GM19324 (cell line): ENCODE results near the gene UGT1A5.

Source experiments
- ATAC-seq: cut with Tn5 transposase; IDR thresholded peaks from one replicate; pipeline ENCODE4 v1.9.1; 2021; ENCODE audit warnings: mild to moderate bottlenecking, moderate library complexity; ENCODE audit not compliant: unreplicated experiment, low FRiP score

UGT1A5 gene

DNA sequence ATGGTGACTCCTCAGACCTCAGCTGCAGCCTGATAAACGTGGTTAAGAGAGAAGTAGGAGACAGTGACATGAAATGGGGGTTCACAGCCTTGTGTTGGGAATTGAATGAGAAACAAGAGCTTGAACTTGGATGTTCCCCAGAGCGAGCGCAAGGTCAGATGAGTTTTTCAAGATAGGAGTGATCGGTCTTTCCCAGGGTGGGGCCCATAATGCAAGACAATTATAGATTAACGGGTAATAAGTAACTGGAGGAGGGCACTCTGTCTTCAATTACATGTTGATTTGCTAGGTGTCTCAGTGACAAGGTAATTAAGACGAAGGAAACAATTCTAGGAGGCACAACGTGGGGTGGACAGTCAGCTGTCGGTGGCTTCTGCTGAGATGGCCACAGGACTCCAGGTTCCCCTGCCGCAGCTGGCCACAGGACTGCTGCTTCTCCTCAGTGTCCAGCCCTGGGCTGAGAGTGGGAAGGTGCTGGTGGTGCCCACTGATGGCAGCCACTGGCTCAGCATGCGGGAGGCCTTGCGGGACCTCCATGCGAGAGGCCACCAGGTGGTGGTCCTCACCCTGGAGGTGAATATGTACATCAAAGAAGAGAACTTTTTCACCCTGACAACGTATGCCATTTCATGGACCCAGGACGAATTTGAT lies at the start of gene UGT1A5:
TSS of gene UGT1A5 (plus strand) at position 297 of the 651 bp plus-strand sequence. CDS start at position 382, 85 bp downstream.
- ATAC-seq = no peak

DNA sequence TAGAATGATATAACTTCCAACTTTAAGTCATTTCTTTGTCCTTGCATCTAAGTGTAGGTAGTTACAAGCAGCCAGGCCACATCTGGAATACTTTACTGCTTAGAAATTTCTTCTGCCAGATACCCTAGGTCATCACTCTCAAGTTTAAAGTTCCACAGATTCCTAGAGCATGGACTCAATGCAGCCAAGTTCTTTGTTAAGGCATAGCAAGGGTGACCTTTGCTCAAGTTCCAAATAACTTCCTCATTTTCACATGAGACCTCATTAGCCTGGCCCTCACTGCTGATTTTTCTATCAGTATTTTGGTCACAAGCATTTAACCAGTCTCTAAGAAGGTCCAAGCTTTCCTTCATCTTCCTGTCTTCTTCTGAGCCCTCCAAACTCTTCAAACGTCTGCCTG lies 48.8 kb upstream of the UGT1A5 start:
- no peak for ATAC-seq

DNA sequence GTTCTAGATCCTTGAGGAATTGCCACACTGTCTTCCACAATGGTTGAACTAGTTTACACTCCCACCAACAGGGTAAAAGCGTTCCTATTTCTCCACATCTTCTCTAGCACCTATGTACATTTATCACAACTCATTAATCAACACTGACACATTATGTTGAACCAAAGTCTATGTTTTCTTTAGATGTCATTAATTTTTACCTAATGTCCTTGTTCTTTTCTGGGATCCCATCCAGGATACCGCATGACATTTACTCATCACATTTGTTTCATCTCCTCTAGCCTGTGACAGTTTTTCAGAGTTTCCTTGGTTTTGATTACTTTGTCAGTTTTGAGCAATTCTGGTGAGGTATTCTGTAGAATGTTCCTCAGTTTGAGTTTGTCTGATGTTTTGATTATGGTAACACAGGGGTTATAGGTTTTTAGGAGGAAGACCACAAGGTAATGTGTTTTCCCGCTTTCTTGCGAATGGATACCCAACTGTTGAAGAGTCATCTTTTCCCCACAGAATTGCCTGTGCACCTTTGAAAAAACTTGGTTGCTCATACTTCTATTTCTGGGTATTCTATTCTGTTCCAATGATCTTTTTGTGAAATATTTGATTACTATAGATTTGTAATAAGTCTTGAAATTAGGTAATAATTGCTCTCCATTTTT lies 44.0 kb upstream of the UGT1A5 start:
- ATAC-seq = no peak

DNA sequence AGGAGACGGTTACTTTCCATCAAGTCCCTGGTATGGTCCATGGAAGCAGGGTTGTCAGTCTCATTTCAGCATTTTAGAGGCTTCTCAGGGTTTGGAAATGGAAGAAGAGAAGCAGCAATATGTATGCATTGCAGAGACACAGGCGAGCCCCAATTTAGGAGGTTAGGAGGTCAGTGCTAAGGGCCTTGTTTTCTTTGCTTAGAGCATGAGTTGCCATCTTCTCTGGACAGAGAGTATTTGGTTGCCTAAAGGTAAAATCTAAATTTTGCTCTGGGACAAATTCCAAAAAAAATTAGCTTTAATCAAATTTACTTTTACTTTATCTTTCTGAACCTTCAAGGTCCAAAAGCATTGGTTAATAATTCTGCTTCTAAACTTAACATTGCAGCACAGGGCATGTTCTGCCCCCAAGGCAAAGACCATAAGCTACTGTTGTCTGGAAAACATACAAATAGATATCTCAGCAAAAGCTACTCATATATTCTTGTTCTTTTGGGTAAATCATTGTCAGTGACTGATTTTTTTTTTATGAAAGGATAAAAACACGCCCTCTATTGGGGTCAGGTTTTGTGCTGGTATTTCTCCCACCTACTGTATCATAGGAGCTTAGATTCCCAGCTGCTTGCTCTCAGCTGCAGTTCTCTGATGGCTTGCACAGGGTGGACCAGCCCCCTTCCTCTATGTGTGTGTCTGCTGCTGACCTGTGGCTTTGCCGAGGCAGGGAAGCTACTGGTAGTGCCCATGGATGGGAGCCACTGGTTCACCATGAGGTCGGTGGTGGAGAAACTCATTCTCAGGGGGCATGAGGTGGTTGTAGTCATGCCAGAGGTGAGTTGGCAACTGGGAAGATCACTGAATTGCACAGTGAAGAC lies 41.2 kb upstream of the UGT1A5 start, which contains the start of gene UGT1A9:
TSS of gene UGT1A9 (plus strand) at position 609 of the 872 bp plus-strand sequence. CDS start at position 646, 37 bp downstream.
- ATAC-seq = no peak

DNA sequence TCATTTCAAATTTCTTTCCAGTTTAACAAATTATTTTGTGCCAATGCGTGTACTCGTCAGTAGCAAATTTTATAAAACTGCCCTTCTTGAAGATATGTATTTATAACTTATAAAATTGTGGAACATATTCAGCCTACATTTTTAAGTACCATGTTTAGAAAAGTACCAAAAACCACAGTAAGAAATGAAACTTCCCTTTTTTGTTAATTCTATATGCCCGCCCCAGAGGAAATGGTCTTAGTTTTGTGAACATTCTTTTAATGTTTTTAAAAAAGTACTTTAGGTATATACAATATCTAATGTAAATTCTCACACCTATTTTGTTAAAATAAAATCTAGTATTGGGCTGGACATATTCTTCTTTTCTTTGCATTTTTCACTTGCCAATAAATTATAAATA lies 39.8 kb upstream of the UGT1A5 start:
- ATAC-seq = no peak

DNA sequence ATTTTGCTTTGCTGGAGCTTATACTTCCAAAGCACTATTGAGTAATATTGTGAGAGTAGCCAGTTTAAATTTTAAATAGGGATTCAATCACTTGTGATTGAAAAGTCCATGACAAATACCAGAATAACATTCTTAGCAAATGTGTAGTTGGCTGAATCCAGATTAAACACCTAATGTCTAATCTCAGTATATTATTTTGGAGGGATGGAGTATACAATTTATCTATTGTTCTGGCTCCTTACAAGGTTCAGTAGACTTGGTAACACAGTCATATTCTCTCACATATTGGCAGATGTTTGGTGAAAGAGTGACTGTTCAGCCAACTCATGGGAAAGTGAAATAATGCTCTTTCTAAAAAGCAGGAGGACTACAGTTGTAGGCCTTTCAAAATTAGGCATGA lies 38.8 kb upstream of the UGT1A5 start:
- ATAC-seq = no peak

DNA sequence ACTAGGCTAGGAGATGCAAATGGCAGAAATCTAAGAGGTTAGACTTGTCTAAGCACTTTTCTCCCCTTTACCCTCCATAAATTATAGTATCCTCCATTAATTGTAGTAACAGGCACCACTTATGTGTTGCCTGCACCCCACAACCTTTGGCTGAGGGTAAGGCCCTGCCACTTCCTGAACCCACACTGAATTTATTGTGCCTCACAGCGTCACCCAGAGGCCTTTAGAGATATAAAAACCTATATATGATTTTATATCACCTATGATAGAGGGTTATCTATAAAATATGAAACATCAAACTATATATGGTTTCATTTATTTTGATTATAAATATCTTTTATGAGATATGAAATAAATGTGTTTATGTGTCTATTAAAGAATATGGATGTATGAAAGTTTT lies 38.4 kb upstream of the UGT1A5 start:
- ATAC-seq = no peak

DNA sequence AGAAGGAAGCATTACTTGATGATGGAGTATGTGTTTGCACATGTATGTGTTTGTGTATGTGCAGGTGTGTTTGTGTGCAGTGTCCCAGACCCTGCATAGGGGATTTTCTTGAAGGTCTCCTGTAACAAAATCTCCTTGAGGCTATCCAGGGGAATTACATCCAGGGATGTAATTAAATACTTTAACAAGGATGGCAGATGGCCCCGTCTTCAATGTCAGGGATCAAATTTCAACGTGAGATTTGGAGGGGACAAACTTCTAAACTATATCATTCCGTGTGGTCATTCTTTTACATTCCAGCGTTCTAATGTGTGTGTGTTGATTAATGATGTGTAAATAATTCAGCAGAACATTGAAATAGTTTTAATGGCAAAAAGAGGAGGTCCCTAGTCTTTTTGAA lies 37.7 kb upstream of the UGT1A5 start:
- ATAC-seq = no peak

DNA sequence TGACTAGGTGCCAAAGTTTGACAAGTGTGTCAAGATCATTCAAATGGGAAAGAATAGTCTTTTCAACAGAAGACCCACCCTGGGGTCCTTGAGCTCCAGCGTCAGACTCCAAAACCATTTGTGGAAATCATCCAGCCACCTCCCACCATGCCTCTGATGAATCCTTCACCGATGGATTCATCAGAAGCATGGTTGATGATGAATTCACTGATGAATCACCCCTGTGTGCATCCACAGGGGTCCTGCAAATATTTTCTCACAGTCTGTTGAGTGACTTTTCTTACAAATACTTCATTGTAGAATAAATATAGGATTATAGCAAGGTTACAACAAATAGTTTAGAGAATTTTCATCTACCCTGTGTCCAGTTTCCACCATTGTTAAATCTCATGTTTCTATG lies 36.7 kb upstream of the UGT1A5 start:
- no peak for ATAC-seq

DNA sequence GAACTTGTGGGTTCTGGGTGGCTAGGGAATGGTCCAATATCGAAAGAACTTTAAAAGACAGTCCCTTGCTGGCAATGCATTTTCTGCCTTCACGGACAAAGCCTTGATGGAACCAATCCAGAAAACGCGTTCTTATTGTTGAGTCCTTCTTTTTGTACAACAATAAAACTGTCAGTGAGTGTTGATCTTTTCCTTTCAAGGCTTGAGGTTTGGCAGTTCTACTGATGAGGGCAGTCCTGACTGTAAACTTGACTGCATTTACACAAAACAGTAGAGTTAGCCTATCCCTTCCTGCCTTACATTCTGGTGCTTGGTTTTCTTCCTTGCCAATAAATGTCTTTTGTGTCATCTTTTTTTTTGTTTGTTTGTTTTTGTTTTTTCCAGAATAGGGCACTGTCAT lies 33.5 kb upstream of the UGT1A5 start:
- no peak for ATAC-seq

DNA sequence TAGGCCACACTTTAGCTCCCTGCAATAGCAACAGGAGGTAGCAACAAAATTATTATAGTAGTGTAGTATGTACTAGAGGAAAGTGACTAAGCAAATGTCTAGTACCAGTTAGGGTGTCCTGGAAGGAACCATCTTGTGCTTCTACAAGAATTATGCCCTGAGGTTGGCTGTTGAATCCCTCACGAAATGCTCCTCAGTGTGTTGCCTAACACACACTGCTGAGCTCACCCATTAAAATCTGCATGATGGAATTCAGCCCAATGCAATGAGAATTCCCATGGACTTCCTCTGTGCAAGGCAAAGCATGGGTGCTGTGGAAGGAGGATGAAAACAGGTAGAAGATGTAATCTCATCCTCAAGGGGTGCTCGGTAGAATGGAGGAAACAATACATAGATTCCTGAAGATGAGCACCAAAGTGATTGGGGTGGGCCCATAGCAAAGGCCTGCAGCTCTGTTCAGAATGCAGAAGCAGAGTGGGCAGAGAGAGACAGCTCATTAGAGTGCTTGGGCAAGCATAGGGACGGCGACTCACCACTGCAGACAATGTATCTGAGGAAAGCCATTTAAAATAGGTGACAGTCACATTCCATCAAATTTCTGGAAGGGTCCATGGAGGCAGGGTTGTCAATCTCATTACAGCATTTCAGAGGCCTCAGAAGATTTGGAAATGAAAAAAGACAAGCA lies 32.2 kb upstream of the UGT1A5 start:
- ATAC-seq = no peak

DNA sequence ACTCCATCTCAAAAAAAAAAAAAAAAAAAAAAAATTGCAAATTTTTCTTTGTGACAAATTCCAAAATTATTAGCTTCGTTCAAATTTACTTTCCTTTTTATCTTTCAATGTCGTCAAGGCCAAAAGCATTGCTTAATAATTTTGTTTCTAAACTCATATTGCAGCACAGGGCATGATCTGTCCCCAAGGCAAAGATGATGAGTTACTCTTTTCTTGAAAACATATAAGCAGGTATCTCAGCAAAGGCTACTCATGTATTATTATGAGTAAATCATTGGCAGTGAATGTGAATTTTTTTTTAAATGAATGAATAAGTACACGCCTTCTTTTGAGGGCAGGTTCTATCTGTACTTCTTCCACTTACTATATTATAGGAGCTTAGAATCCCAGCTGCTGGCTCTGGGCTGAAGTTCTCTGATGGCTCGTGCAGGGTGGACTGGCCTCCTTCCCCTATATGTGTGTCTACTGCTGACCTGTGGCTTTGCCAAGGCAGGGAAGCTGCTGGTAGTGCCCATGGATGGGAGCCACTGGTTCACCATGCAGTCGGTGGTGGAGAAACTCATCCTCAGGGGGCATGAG lies 31.1 kb upstream of the UGT1A5 start, which contains the start of gene UGT1A7:
TSS of gene UGT1A7 (plus strand) at position 381 of the 579 bp plus-strand sequence. CDS start at position 418, 37 bp downstream.
- no peak for ATAC-seq

DNA sequence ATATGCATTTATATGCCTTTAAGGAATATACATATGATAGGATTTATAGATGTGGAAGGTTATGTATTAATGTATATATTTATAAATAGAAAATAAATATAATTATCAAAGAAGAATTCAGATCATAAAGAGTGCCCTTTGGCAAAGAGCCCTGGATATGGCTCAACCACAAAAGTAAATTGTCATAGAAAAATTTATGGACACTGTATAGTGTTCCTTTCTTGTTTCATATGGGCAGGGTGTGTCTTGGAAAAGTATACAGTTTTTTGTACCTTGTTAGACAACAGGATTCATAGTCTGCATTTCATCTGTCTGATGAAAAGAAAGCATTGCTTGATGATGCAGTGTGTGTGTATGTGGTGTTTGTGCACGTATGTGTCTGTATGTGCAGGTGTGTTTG lies 28.1 kb upstream of the UGT1A5 start:
- ATAC-seq = no peak

DNA sequence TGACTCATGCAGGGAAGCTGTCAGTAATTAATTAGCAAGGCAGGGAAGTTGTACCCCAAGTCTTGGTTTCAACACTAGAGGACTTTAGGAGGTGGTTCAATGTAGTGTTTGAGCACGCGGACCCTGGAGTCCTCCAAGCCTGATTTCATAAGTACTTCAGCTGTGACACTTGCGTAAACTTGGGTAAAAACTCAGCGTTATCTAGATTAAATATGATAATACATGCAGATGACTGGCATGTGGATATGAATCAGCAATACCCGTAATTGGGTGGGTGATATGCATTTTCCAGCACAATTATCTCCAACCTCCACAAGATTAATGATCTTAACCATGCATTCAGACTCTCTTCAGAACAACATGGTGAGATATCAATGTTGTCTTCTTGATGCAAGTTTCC lies 25.8 kb upstream of the UGT1A5 start:
- ATAC-seq = no peak

DNA sequence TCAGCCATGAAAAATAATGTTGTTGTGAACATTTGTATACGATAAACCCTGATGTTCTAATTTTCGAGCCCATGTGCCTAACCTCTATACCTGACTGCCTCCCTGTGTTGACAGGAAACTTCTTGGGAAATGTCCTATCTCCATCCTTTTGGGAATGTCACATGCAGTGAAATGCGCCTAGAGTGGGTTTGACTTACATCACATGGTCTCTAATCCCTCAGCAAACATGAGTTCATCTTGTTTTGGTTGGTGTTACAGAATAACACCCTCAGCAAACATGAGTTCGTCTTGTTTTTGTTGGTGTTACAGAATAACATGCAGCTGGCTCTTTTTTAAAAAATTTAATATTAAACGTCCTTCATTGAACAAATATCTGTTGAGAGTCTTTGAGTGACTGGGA lies 24.4 kb upstream of the UGT1A5 start:
- ATAC-seq = no peak

DNA sequence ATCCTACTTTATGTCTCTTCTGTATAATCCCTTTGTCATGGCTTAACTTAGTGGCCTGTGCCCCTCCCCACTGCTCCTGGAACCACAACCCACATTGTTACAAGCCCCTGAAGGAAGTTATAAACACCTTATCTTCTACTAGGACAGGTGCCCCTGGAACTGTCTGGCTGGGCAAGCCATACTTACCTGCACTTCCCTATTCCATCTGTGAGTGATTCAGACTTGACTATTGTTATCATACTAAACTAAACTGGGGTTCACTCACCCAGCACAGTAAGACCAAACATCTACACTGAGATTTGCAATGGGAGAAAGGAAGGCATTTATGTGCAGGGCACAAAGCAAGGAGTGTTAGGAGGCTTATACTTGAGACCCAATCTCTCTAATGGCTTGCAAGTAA lies 23.7 kb upstream of the UGT1A5 start:
- no peak for ATAC-seq

DNA sequence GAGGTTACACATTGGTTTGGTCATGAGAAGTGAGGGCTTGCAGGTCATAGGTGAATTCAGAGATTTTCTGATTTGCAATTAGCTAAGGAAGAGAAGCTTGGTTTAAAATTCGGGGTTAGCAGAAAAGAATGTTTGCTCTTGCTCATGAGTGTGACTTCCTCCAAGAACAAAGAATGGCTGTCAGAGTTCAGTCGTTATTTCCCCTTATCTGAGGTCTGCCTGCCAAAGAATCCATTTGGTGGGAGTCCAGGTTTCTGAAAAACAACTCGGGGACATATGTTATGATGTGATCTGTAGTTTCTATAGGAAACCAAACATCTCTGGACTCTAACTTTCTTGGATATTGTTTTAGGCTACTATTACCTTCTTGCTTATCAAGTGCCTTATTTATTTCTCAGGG lies 23.2 kb upstream of the UGT1A5 start:
- no peak for ATAC-seq

DNA sequence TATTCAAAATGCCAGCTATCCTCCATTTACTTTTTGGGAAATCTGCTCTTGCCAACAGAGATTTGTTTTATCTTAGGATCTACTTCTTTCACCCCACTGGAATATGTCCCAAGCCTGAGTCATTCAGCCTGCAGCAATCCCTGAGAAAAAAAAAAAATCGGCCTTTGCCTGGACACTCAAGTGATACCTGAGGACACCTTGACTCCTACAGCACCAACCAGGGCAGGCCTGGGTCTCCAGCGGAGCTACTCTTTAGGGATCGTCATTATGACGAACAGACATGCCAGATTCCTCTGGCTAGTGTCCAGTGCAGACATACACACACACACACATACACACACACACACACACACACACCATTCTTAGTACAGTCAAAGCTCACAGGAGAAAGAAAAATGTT lies 22.3 kb upstream of the UGT1A5 start:
- no peak for ATAC-seq

DNA sequence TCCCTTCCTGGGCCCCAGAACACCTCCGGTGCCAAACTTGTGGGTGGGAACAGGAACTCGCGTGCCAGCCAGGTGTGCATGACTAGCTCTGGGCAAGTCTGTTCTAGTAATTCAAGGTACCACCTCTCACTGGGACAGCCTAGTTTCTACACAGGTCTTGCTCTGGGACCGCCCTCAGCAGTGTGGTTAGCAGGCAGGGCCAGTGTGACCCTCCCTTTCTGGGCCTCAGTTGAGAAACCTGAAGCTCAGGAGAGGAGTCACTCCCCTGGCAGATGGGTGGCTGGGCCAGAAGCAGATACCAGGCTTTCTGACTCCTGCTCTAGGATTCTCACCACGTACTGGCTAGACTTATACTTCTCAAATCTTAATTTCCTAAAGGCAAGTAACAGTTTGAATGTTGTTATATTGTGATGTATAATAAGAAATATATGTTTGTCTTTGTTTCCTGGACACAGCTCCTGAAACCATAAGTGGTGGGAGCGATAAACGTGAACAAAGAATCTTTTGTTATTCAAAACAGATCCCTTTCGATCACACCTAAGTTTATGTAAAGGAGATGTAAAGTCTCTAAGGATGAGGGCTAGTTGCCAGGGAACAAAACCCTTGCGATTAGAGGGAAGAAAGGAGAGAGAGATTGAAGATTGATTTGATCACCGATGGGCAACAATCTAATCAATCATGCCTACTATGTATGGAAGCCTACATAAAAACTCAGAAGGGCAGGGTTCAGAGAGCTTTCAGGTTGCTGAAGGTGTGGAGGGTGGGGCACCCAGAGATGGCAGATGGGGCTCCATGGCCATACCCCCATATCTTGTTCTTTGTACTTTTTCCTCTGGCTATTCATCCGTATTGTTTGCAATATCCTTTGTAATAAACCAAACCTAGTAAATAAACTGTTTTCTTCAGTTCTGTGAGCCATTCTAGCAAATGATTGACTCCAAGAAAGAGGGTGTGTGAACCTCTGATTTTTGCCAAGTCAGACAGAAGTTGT lies 21.0 kb upstream of the UGT1A5 start:
- ATAC-seq = no peak
